CD4-positive, alpha-beta T cell treated with Interleukin-6 for 4 hours (primary cell): Measurements from ENCODE around the gene DLG5.
A peak's percentile ranks its signal among the peaks of the same experiment; 100 is the strongest.

Source experiments
- DNase-seq: peaks from one replicate; pipeline ENCODE4 v3.0.0-alpha.2; 2020; ENCODE audit warnings: mixed read lengths

DLG5 gene

GRCh38 chr10:77926566-77927401, at the start of gene DLG5:
TSS of gene DLG5 (minus strand) at chr10:77926755. CDS start at chr10:77926520, 235 bp downstream.
- DNase-seq, result peak; percentile 24

GRCh38 chr10:77975086-77975666, 48.6 kb upstream of the DLG5 start:
- no peak for DNase-seq

- DNase-seq, result no peak
Measured at GRCh38 chr10:77974396-77975074, 48.0 kb upstream of the DLG5 start.

- DNase-seq, result no peak
Measured at GRCh38 chr10:77973276-77973675, 46.7 kb upstream of the DLG5 start.

GRCh38 chr10:77972148-77972547, 45.6 kb upstream of the DLG5 start:
- no peak for DNase-seq

GRCh38 chr10:77971804-77972144, 45.2 kb upstream of the DLG5 start:
- no peak for DNase-seq

GRCh38 chr10:77970869-77971803, 44.6 kb upstream of the DLG5 start:
- DNase-seq, result no peak

- DNase-seq, result no peak
Measured at GRCh38 chr10:77969114-77969513, 42.6 kb upstream of the DLG5 start.

- no peak for DNase-seq
Measured at GRCh38 chr10:77967611-77968022, 41.1 kb upstream of the DLG5 start.

- no peak for DNase-seq
Measured at GRCh38 chr10:77965294-77965693, 38.7 kb upstream of the DLG5 start.

GRCh38 chr10:77964811-77965210, 38.3 kb upstream of the DLG5 start:
- no peak for DNase-seq

GRCh38 chr10:77963901-77964300, 37.3 kb upstream of the DLG5 start:
- no peak for DNase-seq

GRCh38 chr10:77962350-77963146, 36.0 kb upstream of the DLG5 start:
- no peak for DNase-seq

- no peak for DNase-seq
Measured at GRCh38 chr10:77961668-77962067, 35.1 kb upstream of the DLG5 start.

- DNase-seq, result no peak
Measured at GRCh38 chr10:77960829-77961329, 34.3 kb upstream of the DLG5 start.

GRCh38 chr10:77959887-77960455, 33.4 kb upstream of the DLG5 start:
- no peak for DNase-seq

- DNase-seq, result no peak
Measured at GRCh38 chr10:77959384-77959783, 32.8 kb upstream of the DLG5 start.

GRCh38 chr10:77955136-77955535, 28.6 kb upstream of the DLG5 start:
- DNase-seq, result no peak

- no peak for DNase-seq
Measured at GRCh38 chr10:77949167-77949566, 22.6 kb upstream of the DLG5 start.

- no peak for DNase-seq
Measured at GRCh38 chr10:77946084-77946483, 19.5 kb upstream of the DLG5 start.

- DNase-seq, result no peak
Measured at GRCh38 chr10:77944519-77944918, 18.0 kb upstream of the DLG5 start.
